Upper lobe of left lung (tissue), 4 donors: ENCODE data around the gene CSNK1D.

Experiments used
- POLR2A ChIP-seq, 4 donors: fragments of 450-650 bp; IDR thresholded peaks; one replicate each; pipeline ENCODE4 v1.5.1; 2016 to 2017; ENCODE audit warnings: antibody characterized with exemption in 4 of 4, mild to moderate bottlenecking in 2 of 4
- TF ChIP-seq, protein P1 (sequence below), 6 experiments: fragments of 450-650 bp in 4 of 6; fragments of 200-600 bp in 2 of 6; sonication (generic) in 2 of 6; IDR thresholded peaks; one replicate each; pipeline ENCODE4 v1.5.1; 2016 to 2019; ENCODE audit warnings: antibody characterized with exemption in 6 of 6

DNA sequence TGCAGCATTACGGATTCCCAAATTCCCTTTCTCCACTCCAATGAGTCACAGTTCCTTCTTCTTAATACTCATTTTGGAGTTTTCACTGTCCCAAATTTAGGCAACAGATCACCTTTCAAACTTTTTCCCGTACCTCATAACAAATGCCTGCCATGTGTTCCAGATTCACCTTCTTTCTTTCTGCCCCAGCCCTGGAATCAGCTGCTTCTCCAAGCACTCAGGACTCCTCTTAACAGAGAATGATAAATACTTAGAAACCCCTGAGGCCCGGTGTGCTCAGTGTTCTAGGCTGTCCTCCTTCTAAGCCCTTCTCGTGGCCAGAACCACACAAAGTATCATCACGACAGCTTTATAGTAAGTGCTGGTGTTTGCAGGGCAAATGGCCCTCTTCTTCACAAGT, 14.9 kb downstream of the CSNK1D start:
- TF ChIP-seq POLR2A (IDR thresholded peaks at IDR 0.05) = no peak
- TF ChIP-seq, protein P1, sequence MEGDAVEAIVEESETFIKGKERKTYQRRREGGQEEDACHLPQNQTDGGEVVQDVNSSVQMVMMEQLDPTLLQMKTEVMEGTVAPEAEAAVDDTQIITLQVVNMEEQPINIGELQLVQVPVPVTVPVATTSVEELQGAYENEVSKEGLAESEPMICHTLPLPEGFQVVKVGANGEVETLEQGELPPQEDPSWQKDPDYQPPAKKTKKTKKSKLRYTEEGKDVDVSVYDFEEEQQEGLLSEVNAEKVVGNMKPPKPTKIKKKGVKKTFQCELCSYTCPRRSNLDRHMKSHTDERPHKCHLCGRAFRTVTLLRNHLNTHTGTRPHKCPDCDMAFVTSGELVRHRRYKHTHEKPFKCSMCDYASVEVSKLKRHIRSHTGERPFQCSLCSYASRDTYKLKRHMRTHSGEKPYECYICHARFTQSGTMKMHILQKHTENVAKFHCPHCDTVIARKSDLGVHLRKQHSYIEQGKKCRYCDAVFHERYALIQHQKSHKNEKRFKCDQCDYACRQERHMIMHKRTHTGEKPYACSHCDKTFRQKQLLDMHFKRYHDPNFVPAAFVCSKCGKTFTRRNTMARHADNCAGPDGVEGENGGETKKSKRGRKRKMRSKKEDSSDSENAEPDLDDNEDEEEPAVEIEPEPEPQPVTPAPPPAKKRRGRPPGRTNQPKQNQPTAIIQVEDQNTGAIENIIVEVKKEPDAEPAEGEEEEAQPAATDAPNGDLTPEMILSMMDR (IDR thresholded peaks at IDR 0.05) = no peak
